IPS-NIHi7 (cell line): Measurements from ENCODE around the gene CFB.
"Not testable (repeated sequence)": the region's sequence is repeated elsewhere in the genome, so short reads cannot be mapped to it uniquely, and the experiment has no call there.

Experiments used
- DNase-seq: peaks from one replicate; pipeline ENCODE4 v3.0.0; 2012; ENCODE audit warnings: mixed read lengths; ENCODE audit errors: extremely low spot score

Gene CFB

DNA sequence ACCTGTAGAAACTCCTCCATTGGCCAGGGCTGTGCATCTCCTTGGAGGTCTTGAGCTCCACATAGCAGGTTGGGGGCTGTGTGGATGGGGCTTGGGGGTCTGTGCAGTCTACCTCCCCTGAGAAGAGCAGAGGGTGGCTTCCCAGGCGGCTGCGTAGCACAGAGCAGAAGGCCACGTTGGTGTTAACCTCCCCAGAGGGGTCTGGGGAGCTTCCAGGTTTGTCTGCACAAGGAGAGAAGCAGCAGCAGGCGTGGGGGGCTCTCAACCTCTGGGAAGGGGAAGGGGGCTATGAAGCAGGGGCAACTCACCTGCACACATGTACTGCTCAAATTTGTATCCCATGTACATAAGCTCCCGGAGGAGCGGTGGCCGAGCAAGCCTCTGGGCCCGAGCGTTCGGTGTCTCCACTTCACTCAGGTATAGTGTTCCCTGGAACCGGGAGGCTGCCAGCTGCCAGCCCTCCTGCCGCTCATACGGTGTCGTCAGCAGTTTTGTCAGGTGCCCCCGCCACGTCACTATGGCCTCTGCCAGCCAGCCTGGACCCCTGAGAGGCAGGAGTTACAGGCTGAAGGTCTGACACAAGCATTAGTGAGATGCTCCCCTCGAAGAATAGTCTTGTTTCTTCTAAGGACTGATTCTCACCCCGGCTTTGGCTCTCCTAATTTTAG is 24.8 kb downstream of the CFB start:
- no peak for DNase-seq

GRCh38 chr6:31971279-31971992 is 25.5 kb downstream of the CFB start:
- no peak for DNase-seq

- DNase-seq, result peak; percentile 99
Observed at GRCh38 chr6:31971993-31972708, 26.3 kb downstream of the CFB start, which contains the start of gene DXO. DXO (minus strand) TSS chr6:31972138; CDS start chr6:31971675, 463 bp downstream.

DNA sequence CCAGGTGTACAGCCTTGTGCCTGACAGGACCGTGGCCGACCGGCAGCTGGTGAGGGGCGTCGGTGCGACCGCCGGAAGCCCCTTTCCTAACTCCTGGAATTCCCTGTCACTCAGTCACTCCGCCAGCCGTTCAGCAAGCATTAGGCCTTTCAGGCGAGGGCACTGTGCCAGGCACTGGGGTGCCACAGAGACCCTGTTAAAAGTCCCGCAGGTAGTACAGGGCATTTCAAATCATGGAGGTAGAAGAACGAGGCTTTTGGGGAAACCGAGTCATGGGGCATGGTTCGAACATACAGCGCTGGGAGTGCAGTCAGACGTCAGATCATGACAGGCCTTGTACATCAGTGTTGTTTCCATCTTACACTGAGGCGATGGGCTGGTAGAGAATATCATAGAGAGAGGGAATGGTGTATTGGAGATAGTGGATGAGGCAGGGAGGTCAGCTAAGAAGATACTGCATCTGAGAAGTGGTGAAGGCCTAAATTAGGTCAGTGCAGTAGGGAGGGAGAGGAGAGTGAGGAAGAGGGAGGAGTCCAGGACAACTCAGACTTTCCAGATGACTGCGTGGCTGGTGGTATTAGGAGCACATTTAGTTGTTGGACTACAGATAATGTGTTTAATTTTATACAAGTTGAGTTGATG is 26.9 kb downstream of the CFB start:
- no peak for DNase-seq

DNA sequence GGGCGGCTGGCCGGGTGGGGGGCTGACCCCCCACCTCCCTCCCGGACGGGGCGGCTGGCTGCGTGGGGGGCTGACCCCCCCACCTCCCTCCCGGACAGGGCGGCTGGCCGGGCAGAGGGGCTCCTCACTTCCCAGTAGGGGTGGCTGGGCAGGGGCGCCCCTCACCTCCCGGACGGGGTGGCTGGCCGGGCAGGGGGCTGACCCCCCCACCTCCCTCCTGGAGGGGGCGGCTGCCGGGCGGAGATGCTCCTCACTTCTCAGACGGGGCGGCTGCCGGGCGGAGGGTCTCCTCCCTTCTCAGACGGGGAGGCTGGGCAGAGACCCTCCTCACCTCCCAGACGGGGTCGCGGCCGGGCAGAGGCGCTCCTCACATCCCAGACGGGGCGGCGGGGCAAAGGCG is 30.2 kb downstream of the CFB start:
- DNase-seq, result not testable (repeated sequence)

- DNase-seq, result no peak
Observed at GRCh38 chr6:31977816-31978431, 32.0 kb downstream of the CFB start.

GRCh38 chr6:31978831-31979230 is 32.9 kb downstream of the CFB start:
- DNase-seq, result no peak

GRCh38 chr6:31979238-31979898 is 33.5 kb downstream of the CFB start:
- DNase-seq, result no peak

GRCh38 chr6:31980195-31980876 is 34.4 kb downstream of the CFB start:
- DNase-seq, result not testable (repeated sequence)

DNA sequence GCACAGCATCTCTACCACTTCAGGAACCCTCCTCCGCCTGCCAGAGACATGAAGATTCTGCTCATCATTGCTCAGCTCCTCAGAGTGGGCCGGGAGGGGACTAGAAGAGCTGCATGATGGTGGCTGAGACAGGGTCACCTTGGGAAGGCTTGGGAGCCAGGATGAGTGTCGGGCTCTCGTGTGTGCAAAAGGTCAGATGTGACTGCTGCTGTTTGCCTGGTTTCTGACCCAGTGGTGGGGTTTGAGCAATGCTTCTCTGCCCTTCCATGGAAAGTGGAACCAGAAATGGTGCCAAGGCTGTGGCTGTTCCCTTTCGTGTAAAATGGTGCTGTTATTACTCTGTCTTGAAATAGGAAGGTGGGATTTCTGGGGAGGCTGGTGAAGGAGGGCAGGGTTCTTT is 35.1 kb downstream of the CFB start:
- not testable (repeated sequence) for DNase-seq

DNA sequence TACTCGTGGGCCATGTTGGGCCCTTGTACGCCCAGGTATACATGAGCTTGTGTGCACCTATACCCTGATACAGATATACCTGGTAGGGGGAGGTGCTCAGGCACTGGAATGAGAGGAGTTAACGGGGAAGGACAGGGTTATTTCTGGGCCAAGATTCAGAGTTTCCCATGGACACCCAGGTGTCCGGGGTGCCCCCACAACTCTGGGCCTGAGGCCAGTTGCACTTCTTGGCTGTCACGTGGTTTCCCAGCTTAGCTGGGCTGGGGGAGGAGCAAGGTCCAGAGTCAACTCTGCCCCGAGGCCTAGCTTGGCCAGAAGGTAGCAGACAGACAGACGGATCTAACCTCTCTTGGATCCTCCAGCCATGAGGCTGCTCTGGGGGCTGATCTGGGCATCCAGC is 35.8 kb downstream of the CFB start, which contains the start of gene C4A:
TSS of gene C4A (plus strand) at position 314 of the 400 bp plus-strand sequence. CDS start at position 365, 51 bp downstream.
- not testable (repeated sequence) for DNase-seq

DNA sequence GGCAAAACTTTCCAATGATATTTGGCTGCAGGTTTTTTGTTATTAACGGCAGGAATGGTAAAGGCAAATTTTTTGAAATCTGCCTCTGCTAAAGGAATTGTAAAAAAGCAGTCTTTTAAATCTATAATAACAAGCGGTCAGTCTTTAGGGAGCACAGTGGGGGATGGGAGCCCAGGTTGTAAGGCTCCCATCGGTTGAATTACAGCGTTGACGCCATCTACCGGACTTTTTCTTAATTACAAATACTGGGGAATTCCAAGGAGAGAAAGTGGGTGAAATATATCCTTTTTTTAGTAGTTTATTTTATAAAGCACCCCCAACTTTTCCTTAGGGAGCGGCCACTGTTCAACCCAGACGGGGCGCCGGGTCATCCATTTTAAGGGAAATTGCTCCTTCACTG is 43.5 kb downstream of the CFB start:
- DNase-seq, result not testable (repeated sequence)

DNA sequence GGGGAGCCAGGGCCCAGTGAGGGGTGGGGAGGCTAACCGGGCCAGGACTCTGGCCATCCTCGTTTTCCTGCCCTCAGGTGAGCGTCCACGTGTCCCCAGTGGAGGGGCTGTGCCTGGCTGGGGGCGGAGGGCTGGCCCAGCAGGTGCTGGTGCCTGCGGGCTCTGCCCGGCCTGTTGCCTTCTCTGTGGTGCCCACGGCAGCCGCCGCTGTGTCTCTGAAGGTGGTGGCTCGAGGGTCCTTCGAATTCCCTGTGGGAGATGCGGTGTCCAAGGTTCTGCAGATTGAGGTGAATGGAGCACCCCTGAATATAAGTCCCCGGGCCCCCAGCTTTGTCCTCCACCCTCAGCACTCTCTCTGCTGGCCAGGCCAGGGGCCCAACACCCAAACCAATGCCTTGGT is 48.5 kb downstream of the CFB start:
- DNase-seq, result not testable (repeated sequence)

DNA sequence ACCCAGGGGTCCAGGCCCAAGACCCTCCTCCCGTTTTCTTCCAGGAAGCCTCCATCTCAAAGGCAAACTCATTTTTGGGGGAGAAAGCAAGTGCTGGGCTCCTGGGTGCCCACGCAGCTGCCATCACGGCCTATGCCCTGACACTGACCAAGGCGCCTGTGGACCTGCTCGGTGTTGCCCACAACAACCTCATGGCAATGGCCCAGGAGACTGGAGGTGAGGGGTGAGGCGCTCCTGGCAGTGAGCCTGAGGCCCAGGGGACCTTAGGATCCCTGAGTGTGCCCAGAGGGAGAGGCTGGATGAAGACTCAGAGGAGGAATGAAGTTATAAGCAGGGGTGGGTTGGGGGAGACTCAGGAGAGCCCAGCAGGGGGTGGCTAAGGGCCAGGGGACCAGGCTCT is 50.5 kb downstream of the CFB start:
- not testable (repeated sequence) for DNase-seq
